Measurements from ENCODE around the gene FAM222B. TPM values are rescaled to one million over a fixed set of nuclear protein-coding genes. Genes with fewer than 3 reads are reported as not detected.

FAM222B gene
- total RNA-seq, 1 experiment from 2014 or later = 9.6 TPM

Small RNA genes lying within 50 kb of the gene (small RNA-seq; reads per million reads assigned to genes)
- gene RF00019 (not detected), gene SNORD42A (not detected), gene SNORD42B (not detected), gene SNORD4A (not detected), gene SNORD4B (not detected)

Other genes with a start within 250 kb of the FAM222B start
- 51.0 and 58.1 TPM in 2 replicates for gene SPAG5, start 243.8 kb downstream of the FAM222B start, total RNA-seq (2014; rRNA removed; shearing (Covaris generic); ENCODE audit: low replicate concordance)
- 25.5 and 33.5 TPM in 2 replicates for gene RSKR, start 228.6 kb downstream of the FAM222B start, total RNA-seq (2014; rRNA removed; shearing (Covaris generic); ENCODE audit: low replicate concordance)
- 133 and 152 TPM in 2 replicates for gene BLTP2, start 197.6 kb downstream of the FAM222B start, total RNA-seq (2014; rRNA removed; shearing (Covaris generic); ENCODE audit: low replicate concordance)
- 32.3 and 39.7 TPM in 2 replicates for gene SDF2, start 180.9 kb downstream of the FAM222B start, total RNA-seq (2014; rRNA removed; shearing (Covaris generic); ENCODE audit: low replicate concordance)
- gene SUPT6H, start 180.6 kb downstream of the FAM222B start, total RNA-seq (2014; rRNA removed; shearing (Covaris generic); ENCODE audit: low replicate concordance) = 91.5 and 109 TPM in 2 replicates
- gene PROCA1, start 130.9 kb downstream of the FAM222B start, total RNA-seq (2014; rRNA removed; shearing (Covaris generic); ENCODE audit: low replicate concordance) = 2.7 and 7.3 TPM in 2 replicates
- gene RAB34, start 124.9 kb downstream of the FAM222B start, total RNA-seq (2014; rRNA removed; shearing (Covaris generic); ENCODE audit: low replicate concordance) = not detected in 2 replicates
- 1,170 and 1,763 TPM in 2 replicates for gene RPL23A, start 122.8 kb downstream of the FAM222B start, total RNA-seq (2014; rRNA removed; shearing (Covaris generic); ENCODE audit: low replicate concordance)
- gene TLCD1, start 116.6 kb downstream of the FAM222B start, total RNA-seq (2014; rRNA removed; shearing (Covaris generic); ENCODE audit: low replicate concordance) = 2.1 and 3.8 TPM in 2 replicates
- gene NEK8, start 114.0 kb downstream of the FAM222B start, total RNA-seq (2014; rRNA removed; shearing (Covaris generic); ENCODE audit: low replicate concordance) = 9.4 and 13.8 TPM in 2 replicates
- 40.1 and 40.7 TPM in 2 replicates for gene TRAF4, start 98.8 kb downstream of the FAM222B start, total RNA-seq (2014; rRNA removed; shearing (Covaris generic); ENCODE audit: low replicate concordance)
- gene ERAL1, start 12.2 kb upstream of the FAM222B start, total RNA-seq (2014; rRNA removed; shearing (Covaris generic); ENCODE audit: low replicate concordance) = 19.5 and 46.2 TPM in 2 replicates
- 35.8 and 57.8 TPM in 2 replicates for gene FLOT2, start 54.9 kb upstream of the FAM222B start, total RNA-seq (2014; rRNA removed; shearing (Covaris generic); ENCODE audit: low replicate concordance)
- gene DHRS13, start 60.3 kb upstream of the FAM222B start, total RNA-seq (2014; rRNA removed; shearing (Covaris generic); ENCODE audit: low replicate concordance) = 12.9 and 26.5 TPM in 2 replicates
- 38.3 and 44.6 TPM in 2 replicates for gene PHF12, start 108.7 kb upstream of the FAM222B start, total RNA-seq (2014; rRNA removed; shearing (Covaris generic); ENCODE audit: low replicate concordance)
- gene SEZ6, start 163.2 kb upstream of the FAM222B start, total RNA-seq (2014; rRNA removed; shearing (Covaris generic); ENCODE audit: low replicate concordance) = not detected in 2 replicates
- 3.6 and 7.2 TPM in 2 replicates for gene PIPOX, start 200.4 kb upstream of the FAM222B start, total RNA-seq (2014; rRNA removed; shearing (Covaris generic); ENCODE audit: low replicate concordance)

Measured in Karpas-422 (cell line).